ENCODE results near the gene NDUFA8.

Gene NDUFA8

GRCh38 chr9:122155796-122156195 is 3.8 kb downstream of the NDUFA8 start:
- H3K4me3 ChIP-seq (ENCODE audit: low read length): no peak overlapping the region
- no peak for DNase-seq (ENCODE audit: low read depth)
- TF ChIP-seq, protein P1, sequence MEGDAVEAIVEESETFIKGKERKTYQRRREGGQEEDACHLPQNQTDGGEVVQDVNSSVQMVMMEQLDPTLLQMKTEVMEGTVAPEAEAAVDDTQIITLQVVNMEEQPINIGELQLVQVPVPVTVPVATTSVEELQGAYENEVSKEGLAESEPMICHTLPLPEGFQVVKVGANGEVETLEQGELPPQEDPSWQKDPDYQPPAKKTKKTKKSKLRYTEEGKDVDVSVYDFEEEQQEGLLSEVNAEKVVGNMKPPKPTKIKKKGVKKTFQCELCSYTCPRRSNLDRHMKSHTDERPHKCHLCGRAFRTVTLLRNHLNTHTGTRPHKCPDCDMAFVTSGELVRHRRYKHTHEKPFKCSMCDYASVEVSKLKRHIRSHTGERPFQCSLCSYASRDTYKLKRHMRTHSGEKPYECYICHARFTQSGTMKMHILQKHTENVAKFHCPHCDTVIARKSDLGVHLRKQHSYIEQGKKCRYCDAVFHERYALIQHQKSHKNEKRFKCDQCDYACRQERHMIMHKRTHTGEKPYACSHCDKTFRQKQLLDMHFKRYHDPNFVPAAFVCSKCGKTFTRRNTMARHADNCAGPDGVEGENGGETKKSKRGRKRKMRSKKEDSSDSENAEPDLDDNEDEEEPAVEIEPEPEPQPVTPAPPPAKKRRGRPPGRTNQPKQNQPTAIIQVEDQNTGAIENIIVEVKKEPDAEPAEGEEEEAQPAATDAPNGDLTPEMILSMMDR (IDR thresholded peaks at IDR 0.05; ENCODE audit: insufficient read depth, low read depth, low read length, missing control alignments): no peak

- H3K4me3 ChIP-seq (ENCODE audit: low read length): no peak overlapping the region
- DNase-seq (ENCODE audit: low read depth): no peak
- TF ChIP-seq, protein P1 (IDR thresholded peaks at IDR 0.05; ENCODE audit: insufficient read depth, low read depth, low read length, missing control alignments): no peak
Measured at GRCh38 chr9:122151267-122151828, 8.2 kb downstream of the NDUFA8 start.

- TF ChIP-seq, protein P1 (IDR thresholded peaks at IDR 0.05; ENCODE audit: insufficient read depth, low read depth, low read length, missing control alignments): no peak
- no peak for DNase-seq (ENCODE audit: low read depth)
- H3K4me3 ChIP-seq (ENCODE audit: low read length): no peak overlapping the region
Measured at GRCh38 chr9:122145592-122145863, 14.1 kb downstream of the NDUFA8 start.

DNA sequence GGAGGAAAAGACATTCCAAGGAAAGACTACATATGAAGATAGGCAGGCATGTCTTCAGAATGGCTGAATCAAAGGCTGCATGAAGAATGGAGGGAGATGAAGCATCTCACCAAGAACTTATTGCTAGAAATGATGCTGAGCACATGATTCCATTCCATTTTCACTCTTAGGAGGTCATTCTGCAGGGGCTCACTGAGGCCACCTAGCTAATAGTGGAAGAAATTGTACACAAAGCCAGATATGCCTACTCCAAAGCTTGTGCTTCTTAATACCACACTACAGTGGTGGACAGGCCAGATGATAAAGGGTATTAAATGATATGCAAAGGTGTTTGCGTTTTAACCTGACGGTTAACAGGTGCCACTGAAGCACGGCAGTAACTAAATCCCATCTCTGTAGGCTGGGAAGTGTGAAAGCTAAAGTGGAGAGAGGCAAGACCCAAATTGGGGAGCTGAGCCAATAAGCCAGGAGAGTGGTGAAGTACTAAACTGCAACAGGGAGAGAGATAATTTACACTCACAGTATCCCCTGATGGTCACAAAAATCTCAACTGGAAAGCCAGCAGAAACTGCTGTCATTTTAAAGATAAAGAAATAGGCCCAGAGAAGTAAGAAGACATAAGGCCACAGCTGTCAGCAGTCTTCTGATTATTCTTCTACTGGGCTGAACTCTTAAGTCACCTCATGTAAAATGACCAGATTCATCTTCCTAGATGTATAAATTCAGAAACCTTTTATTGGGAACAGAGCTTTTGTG is 14.6 kb downstream of the NDUFA8 start:
- no peak overlapping the region for H3K4me3 ChIP-seq (ENCODE audit: low read length)
- DNase-seq (ENCODE audit: low read depth): peak; percentile 27
- TF ChIP-seq, protein P1 (IDR thresholded peaks at IDR 0.05; ENCODE audit: insufficient read depth, low read depth, low read length, missing control alignments): peak; percentile 40

- TF ChIP-seq, protein P1 (IDR thresholded peaks at IDR 0.05; ENCODE audit: insufficient read depth, low read depth, low read length, missing control alignments): no peak
- no peak for DNase-seq (ENCODE audit: low read depth)
Measured at GRCh38 chr9:122143876-122144405, 15.6 kb downstream of the NDUFA8 start.

DNA sequence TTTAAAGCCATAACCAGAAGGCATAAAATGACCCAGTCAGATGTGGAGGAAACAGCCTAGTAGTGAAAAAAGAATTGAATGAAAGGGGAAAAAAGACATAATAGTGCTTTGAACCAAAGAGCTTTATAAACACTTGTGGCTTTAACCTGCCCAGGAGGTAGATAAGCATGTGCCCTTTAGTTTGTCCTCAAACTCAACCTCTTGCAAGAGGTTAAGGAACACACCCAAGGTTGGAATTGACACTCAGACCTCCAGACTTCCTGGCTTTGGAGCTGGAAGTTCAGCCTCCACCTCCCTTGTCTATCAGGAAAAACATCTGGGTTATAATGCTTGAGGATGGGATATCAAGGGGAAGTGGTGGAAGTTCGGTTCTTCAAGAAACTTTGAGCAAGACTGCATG is 16.3 kb downstream of the NDUFA8 start:
- TF ChIP-seq, protein P1 (IDR thresholded peaks at IDR 0.05; ENCODE audit: insufficient read depth, low read depth, low read length, missing control alignments): no peak
- no peak for DNase-seq (ENCODE audit: low read depth)
- no peak overlapping the region for H3K4me3 ChIP-seq (ENCODE audit: low read length)

More at GRCh38 chr9:122143876-122144405, 15.6 kb downstream of the NDUFA8 start:
- H3K4me3 ChIP-seq (ENCODE audit: low read length): no peak overlapping the region

All from epithelial cell of esophagus (primary cell).